A549 (cell line): ENCODE results near the gene HECTD2. TPM values are rescaled to one million over a fixed set of nuclear protein-coding genes. Genes with fewer than 3 reads are reported as not detected.

ENCODE experiments used
- ATAC-seq, 2 experiments: fragments of 200-7000 bp in 1 of 2; fragments of >200 bp in 1 of 2; cut with Nextera tagmentation in 1 of 2; cut with Tn5 transposase in 1 of 2; 3 replicates each; pipeline versions ENCODE4 v1.8.0 to v1.9.1; 2018 to 2020; ENCODE audit warnings: mild to moderate bottlenecking in 1 of 2, moderate library complexity in 1 of 2
- CTCF ChIA-PET: fragments of 300-600 bp; sonication (Branson Sonifier 250); formaldehyde crosslinking; extraction: SDS; loops from one replicate; lab custom pipeline; 2021; ENCODE audit warnings: antibody characterized with exemption, inconsistent platforms; lab: Yijun Ruan, JAX
- POLR2A ChIA-PET: fragments of 350-600 bp; formaldehyde crosslinking; extraction: SDS; loops from one replicate; lab custom pipeline; 2021; ENCODE audit warnings: antibody characterized with exemption, inconsistent platforms; lab: Yijun Ruan, JAX
- DNase-seq, 2 experiments: peaks; one replicate each; pipeline versions ENCODE4 v3.0.0 to v3.0.0-alpha.2; 2011 to 2016; ENCODE audit warnings: low read depth in 1 of 2, low spot score in 1 of 2
- FAIRE-seq: peaks from 2 replicates; lab custom pipeline; 2011; peaks lifted over from hg19 to GRCh38; lab: Jason Lieb, UNC
- H3K27ac ChIP-seq, 2 experiments: fragments of >200 bp; sonication (Bioruptor Twin); formaldehyde crosslinking; 3 replicates each; pipeline ENCODE4 v1.5.1; 2016 to 2017
- H3K4me1 ChIP-seq: fragments of >200 bp; sonication (Bioruptor Twin); formaldehyde crosslinking; 3 replicates; pipeline ENCODE4 v1.6.1; 2016
- H3K4me2 ChIP-seq: fragments of >200 bp; sonication (Bioruptor Twin); formaldehyde crosslinking; 3 replicates; pipeline ENCODE4 v1.6.1; 2016
- H3K4me3 ChIP-seq: fragments of >200 bp; sonication (Bioruptor Twin); formaldehyde crosslinking; 3 replicates; pipeline ENCODE4 v1.5.1; 2016
- H3K9me3 ChIP-seq: fragments of >200 bp; sonication (Bioruptor Twin); formaldehyde crosslinking; 3 replicates; pipeline ENCODE4 v1.6.1; 2016
- CBX8 ChIP-seq: fragments of 200-600 bp; sonication (generic); IDR thresholded peaks from 2 replicates; pipeline ENCODE4 v1.6.1; 2016
- CTCF ChIP-seq: fragments of >200 bp; sonication (Bioruptor Twin); formaldehyde crosslinking; IDR thresholded peaks from 3 replicates; pipeline ENCODE4 v1.5.1; 2016
- FOSL2 ChIP-seq, 2 experiments: fragments of 450-650 bp in 1 of 2; fragments of >200 bp in 1 of 2; sonication (Bioruptor Twin) in 1 of 2; formaldehyde crosslinking; IDR thresholded peaks; 2 replicates each; pipeline versions ENCODE4 v1.5.0 to v1.6.1; 2016 to 2020; ENCODE audit warnings: mild to moderate bottlenecking in 1 of 2, moderate library complexity in 1 of 2
- FOXS1 ChIP-seq: fragments of 250-450 bp; sonication (Bioruptor Pico); IDR thresholded peaks from 2 replicates; pipeline ENCODE4 v1.5.0; 2020; ENCODE audit warnings: mild to moderate bottlenecking, moderate library complexity
- GATA3 ChIP-seq: IDR thresholded peaks from 2 replicates; pipeline ENCODE4 v1.6.1; 2012; ENCODE audit warnings: borderline replicate concordance
- MAFK ChIP-seq: fragments of 450-650 bp; IDR thresholded peaks from 2 replicates; pipeline ENCODE4 v1.6.1; 2014; ENCODE audit not compliant: partially characterized antibody
- MAZ ChIP-seq: fragments of 150-350 bp; IDR thresholded peaks from 2 replicates; pipeline ENCODE4 v1.6.1; 2014; ENCODE audit warnings: antibody characterized with exemption, low read depth, low read length, borderline replicate concordance
- PHF8 ChIP-seq: fragments of 200-600 bp; sonication (generic); IDR thresholded peaks from 2 replicates; pipeline ENCODE4 v1.6.1; 2016; ENCODE audit warnings: low read depth, mild to moderate bottlenecking, antibody characterized with exemption, moderate library complexity, borderline replicate concordance
- RAD21 ChIP-seq, 2 experiments: fragments of >200 bp in 1 of 2; sonication (Bioruptor Twin) in 1 of 2; formaldehyde crosslinking in 1 of 2; IDR thresholded peaks in 1 of 2; conservative IDR thresholded peaks in 1 of 2; 2 replicates in 1 of 2; 3 replicates in 1 of 2; pipeline ENCODE4 v1.6.1; 2012 to 2018; ENCODE audit warnings: inconsistent platforms in 1 of 2
- RNF2 ChIP-seq: fragments of 200-600 bp; sonication (generic); IDR thresholded peaks from 2 replicates; pipeline ENCODE4 v1.6.1; 2016; ENCODE audit warnings: low read depth, mild to moderate bottlenecking, antibody characterized with exemption, moderate library complexity, borderline replicate concordance
- SMC3 ChIP-seq: fragments of >200 bp; sonication (Bioruptor Twin); formaldehyde crosslinking; IDR thresholded peaks from 3 replicates; pipeline ENCODE4 v1.6.1; 2018; ENCODE audit warnings: inconsistent platforms
- SREBF2 ChIP-seq: fragments of 450-650 bp; IDR thresholded peaks from 2 replicates; pipeline ENCODE4 v1.6.1; 2014; ENCODE audit warnings: mild to moderate bottlenecking, moderate library complexity
- WGBS: methylation state at CpG from one replicate; pipeline ENCODE4 v1.1.6; 2017; ENCODE audit errors: missing lambda C conversion rate; 5-methylcytosine and 5-hydroxymethylcytosine counted together
- polyA plus RNA-seq, 4 experiments: library from polyadenylated mRNA; depleted of rRNA in 3 of 4; stranded (reverse); fragments of >200 nt; fragmentation: RNase III in 1 of 4; extraction: RNeasy Plus Mini Kit Qiagen cat#74134 plus additional on column Dnase treatment in 1 of 4; gene quantifications; 2 replicates in 3 of 4; 3 replicates in 1 of 4; pipeline ENCODE4 v1.2.3, GENCODE V29; 2011 to 2017

Gene HECTD2
- polyA plus RNA-seq, 2 of the 4 experiments (the other 2 are of a cell fraction), result 4.1 to 13.9 TPM

GRCh38 chr10:91479583-91479982 is 69.4 kb downstream of the HECTD2 start:
- H3K9me3 ChIP-seq, result no peaks in the 10 kb centered on the region
- no peak overlapping the region for H3K4me2 ChIP-seq
- no peak overlapping the region for H3K27ac ChIP-seq
- TF ChIP-seq FOXS1 (CRISPR knock-in tag), result no peak
- TF ChIP-seq PHF8, result no peak
- 0 out of 3 replicates have a peak, but pooled peaks have one; percentile 21 for TF ChIP-seq SMC3
- DNase-seq (no peak), FAIRE-seq (peak; percentile 49), ATAC-seq (no peak)
- no peak overlapping the region for H3K4me3 ChIP-seq
- ChIA-PET CTCF (interaction anchor here (1.0 to 1.9 kb wide), 3 partner anchors 12 to 181 kb away, joined by 3 to 5 read pairs (median 3); no protein-coding TSS in a partner anchor), POLR2A (no interaction called here)
- H3K4me1 ChIP-seq, result no peaks in the 10 kb centered on the region

- ATAC-seq (no peak), DNase-seq (no peak), FAIRE-seq (peak; percentile 61)
- 64% methylated on average over 3 of the region's 3 CpGs for WGBS
- Histone ChIP-seq H3K9me3 (no peaks in the 10 kb centered on the region), H3K4me1 (no peaks in the 10 kb centered on the region), H3K4me3 (no peak overlapping the region), H3K4me2 (no peak overlapping the region), H3K27ac (no peak overlapping the region)
- POLR2A ChIA-PET, result no interaction called here
- TF ChIP-seq SMC3, result no peak
- no peak for TF ChIP-seq CBX8
- TF ChIP-seq PHF8, result no peak
- TF ChIP-seq RAD21 (conservative IDR thresholded peaks at IDR 0.05 in 1 of 2, IDR thresholded peaks at IDR 0.05 in 1 of 2), result no peak
- no peak for TF ChIP-seq CTCF
- TF ChIP-seq RNF2, result no peak
- TF ChIP-seq MAFK, result no peak
- TF ChIP-seq FOSL2 (IDR thresholded peaks at IDR 0.05), result no peak
- TF ChIP-seq FOSL2 (CRISPR knock-in tag; IDR thresholded peaks at IDR 0.05), result no peak
- no peak for TF ChIP-seq GATA3
- CTCF ChIA-PET, result interaction anchor here (0.7 to 2.5 kb wide), 3 partner anchors 148 to 189 kb away, joined by 3 to 19 read pairs (median 9); no protein-coding TSS in a partner anchor
Observed at GRCh38 chr10:91487911-91488582, 77.9 kb downstream of the HECTD2 start.

- peak in 1 of 2 experiments; percentile 55; a peak in 1 of 6 replicates for ATAC-seq
- no peak for FAIRE-seq
- Histone ChIP-seq H3K4me3 (no peak overlapping the region), H3K9me3 (no peaks in the 10 kb centered on the region)
- ChIA-PET POLR2A (interaction anchor here (1.2 kb wide), 1 partner anchor 142 kb away, joined by 3 read pairs; no protein-coding TSS in a partner anchor), CTCF (interaction anchor here (0.6 to 6.1 kb wide), 19 partner anchors 10 to 582 kb away, joined by 3 to 116 read pairs (median 4); partner anchors contain the start of genes PPP1R3C and TNKS2)
- DNase-seq, result peak; percentile 15 to 61
- TF ChIP-seq CTCF, result peak; percentile 64
- peak; percentile 88 for TF ChIP-seq SMC3
- no peak for TF ChIP-seq SREBF2
- TF ChIP-seq GATA3, result peak; percentile 25; the same call in 1 of the 2 replicates
- TF ChIP-seq RAD21 (conservative IDR thresholded peaks at IDR 0.05 in 1 of 2, IDR thresholded peaks at IDR 0.05 in 1 of 2), result peak; percentile 67 to 88
- TF ChIP-seq MAZ, result no peak
- TF ChIP-seq, all 56 proteins: peak for 4
- Histone ChIP-seq H3K4me2 (no peak overlapping the region), H3K4me1 (peaks cover 6% of the 10 kb centered on the region; the same call in 2 of the 3 replicates), H3K27ac (no peak overlapping the region)
- WGBS, result 30% methylated on average over 2 of the region's 2 CpGs
Observed at GRCh38 chr10:91493313-91493712, 83.2 kb downstream of the HECTD2 start.
